Nasal cavity respiratory epithelium epithelial cell of viscerocranial mucosa (primary cell): ENCODE measurements around the gene CTDSPL. TPM values are rescaled to one million over a fixed set of nuclear protein-coding genes. Genes with fewer than 3 reads are reported as not detected.

ENCODE experiments used
- total RNA-seq: library from RNA; depleted of rRNA; stranded (reverse); fragments of >200 nt; gene quantifications from 2 replicates; pipeline ENCODE4 v1.2.3, GENCODE V29; 2014

The CTDSPL gene, protein sequence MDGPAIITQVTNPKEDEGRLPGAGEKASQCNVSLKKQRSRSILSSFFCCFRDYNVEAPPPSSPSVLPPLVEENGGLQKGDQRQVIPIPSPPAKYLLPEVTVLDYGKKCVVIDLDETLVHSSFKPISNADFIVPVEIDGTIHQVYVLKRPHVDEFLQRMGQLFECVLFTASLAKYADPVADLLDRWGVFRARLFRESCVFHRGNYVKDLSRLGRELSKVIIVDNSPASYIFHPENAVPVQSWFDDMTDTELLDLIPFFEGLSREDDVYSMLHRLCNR
- 37.3 and 76.8 TPM in 2 replicates for total RNA-seq

DNA sequence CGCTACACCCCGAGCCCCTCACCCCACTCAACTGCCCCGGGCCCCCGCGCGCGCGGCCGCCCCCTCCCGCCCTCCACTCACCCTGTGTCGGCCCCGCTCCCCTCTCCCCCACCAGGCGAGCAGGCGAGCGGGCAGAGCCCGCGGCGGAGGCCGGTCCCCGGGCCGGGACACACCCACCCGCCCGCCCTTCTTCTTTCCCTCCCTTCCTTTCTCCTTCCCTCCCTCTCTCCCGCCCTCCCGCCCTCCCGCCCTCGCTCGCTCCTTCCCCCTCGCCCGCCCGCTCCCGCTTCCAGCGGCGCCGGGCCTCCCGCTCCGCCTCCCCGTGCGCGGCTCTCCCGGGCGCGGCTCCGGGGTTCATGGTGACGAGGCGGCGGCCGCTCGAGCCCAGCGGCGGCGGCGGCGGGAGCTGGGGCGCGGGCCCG, at the start of gene CTDSPL:
Gene CTDSPL, plus strand, starts transcription at position 261 of the 422 bp plus-strand sequence. CDS start 320 bp downstream, outside the sequence.

DNA sequence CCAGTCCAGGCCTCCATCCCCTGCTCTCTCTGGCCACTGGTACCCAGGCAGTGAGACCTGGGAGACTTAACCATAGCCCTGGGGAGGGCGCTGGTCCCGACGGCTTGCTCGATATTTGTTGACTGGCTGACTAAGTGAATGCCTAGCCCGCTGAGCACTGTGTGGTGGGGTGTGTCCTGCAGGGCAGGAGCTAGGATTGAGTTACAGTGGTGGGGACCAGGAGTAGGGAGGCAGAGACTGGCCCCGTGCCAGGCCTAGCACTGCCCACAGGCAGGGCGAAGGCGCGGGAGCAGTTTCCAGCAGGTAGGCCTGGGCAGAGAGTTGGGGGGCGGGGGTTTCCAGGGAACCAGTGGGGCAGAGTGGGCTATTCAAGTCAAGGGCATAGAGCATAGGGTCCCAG, 128.8 kb downstream of the CTDSPL start, which contains the start of gene VILL:
Gene VILL, plus strand, starts transcription at position 260 of the 400 bp plus-strand sequence. CDS start 2,887 bp downstream, outside the sequence.

DNA sequence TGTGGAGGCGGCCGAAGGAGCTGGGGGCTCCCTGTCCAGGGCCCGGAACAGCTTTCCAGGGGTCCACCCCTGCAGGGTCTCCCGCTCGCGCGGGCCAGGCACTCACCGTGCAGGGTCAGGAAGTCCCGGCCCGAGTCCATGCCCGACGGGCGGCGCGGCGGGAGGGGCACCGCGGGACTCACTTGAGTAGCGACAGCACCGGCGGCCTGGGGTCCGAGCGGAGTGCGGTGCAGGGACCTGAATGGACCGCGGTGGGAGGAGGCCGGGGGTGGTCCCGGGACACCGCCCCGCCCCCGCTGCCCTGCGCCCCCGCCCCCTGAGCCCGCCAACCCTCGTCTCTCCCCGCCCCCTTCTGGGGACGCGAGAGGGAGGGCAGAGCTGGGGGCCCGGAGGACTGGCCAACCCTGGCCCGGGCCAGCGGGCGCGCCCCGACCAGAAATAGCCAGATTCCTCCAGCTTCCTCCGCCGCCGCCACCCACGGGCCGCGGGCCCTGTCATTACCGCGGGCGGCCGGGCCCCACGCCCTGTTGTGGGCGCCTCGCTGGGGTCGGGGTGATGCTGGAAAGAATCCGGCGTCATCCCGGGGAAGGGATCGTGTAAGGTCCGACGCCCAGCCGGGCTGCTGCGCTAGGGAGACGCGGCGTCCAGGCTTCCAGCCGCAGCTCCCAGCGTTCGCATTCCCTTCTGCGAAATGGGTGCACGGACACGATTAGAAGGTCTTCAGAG, 167.9 kb downstream of the CTDSPL start, which contains the start of gene PLCD1:
Gene PLCD1, minus strand, starts transcription at position 243 of the 726 bp plus-strand sequence. Its CDS starts 103 bp downstream, at position 140.

Other genes with a start within 250 kb of the CTDSPL start
- 28.0 and 45.5 TPM in 2 replicates for gene VILL, start 128.9 kb downstream of the CTDSPL start, total RNA-seq
- 41.4 and 41.6 TPM in 2 replicates for gene PLCD1, start 167.8 kb downstream of the CTDSPL start, total RNA-seq
- gene DLEC1, start 177.3 kb downstream of the CTDSPL start, total RNA-seq: under 0.01 and 0.21 TPM in 2 replicates